Muscle of back (tissue), 13 donors: ENCODE data around the gene FAT4. TPM values are rescaled to one million over a fixed set of nuclear protein-coding genes. Genes with fewer than 3 reads are reported as not detected.

Source experiments
- DNase-seq, 3 donors: peaks; one replicate each; pipeline versions ENCODE4 v3.0.0 to v3.0.0-alpha.2; 2013
- long read RNA-seq, 9 donors: transcript quantifications; one replicate each; lab custom pipeline, GENCODE V29; 2026
- polyA plus RNA-seq, 10 donors: library from polyadenylated mRNA; unstranded; fragments of 120-200 nt; gene quantifications; one replicate each; pipeline ENCODE4 v1.2.1, GENCODE V29; 2013; ENCODE audit not compliant: insufficient read length in 10 of 10

FAT4 gene, protein sequence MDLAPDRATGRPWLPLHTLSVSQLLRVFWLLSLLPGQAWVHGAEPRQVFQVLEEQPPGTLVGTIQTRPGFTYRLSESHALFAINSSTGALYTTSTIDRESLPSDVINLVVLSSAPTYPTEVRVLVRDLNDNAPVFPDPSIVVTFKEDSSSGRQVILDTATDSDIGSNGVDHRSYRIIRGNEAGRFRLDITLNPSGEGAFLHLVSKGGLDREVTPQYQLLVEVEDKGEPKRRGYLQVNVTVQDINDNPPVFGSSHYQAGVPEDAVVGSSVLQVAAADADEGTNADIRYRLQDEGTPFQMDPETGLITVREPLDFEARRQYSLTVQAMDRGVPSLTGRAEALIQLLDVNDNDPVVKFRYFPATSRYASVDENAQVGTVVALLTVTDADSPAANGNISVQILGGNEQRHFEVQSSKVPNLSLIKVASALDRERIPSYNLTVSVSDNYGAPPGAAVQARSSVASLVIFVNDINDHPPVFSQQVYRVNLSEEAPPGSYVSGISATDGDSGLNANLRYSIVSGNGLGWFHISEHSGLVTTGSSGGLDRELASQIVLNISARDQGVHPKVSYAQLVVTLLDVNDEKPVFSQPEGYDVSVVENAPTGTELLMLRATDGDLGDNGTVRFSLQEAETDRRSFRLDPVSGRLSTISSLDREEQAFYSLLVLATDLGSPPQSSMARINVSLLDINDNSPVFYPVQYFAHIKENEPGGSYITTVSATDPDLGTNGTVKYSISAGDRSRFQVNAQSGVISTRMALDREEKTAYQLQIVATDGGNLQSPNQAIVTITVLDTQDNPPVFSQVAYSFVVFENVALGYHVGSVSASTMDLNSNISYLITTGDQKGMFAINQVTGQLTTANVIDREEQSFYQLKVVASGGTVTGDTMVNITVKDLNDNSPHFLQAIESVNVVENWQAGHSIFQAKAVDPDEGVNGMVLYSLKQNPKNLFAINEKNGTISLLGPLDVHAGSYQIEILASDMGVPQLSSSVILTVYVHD (N-terminal part only)
- 10 to 100 TPM; 15.6 to 30.4 (median 21.8) TPM for polyA plus RNA-seq
- long read RNA-seq, donor 1, partial matches to known transcripts = 15 of 15 reads
- long read RNA-seq, donor 1, other reads (novel, unspliced or antisense) = 0 of 15 reads
- long read RNA-seq, donor 2 = 0 reads
- long read RNA-seq, donor 3 = 0 reads
- long read RNA-seq, donor 4, partial matches to known transcripts = 11 of 11 reads
- long read RNA-seq, donor 4, other reads (novel, unspliced or antisense) = 0 of 11 reads
- long read RNA-seq, donor 5 = 0 reads
- long read RNA-seq, donor 6, partial matches to known transcripts = 7 of 7 reads
- long read RNA-seq, donor 6, other reads (novel, unspliced or antisense) = 0 of 7 reads
- long read RNA-seq, donor 7, partial matches to known transcripts = 16 of 16 reads
- long read RNA-seq, donor 7, other reads (novel, unspliced or antisense) = 0 of 16 reads
- long read RNA-seq, donor 8, partial matches to known transcripts = 0 of 1 reads
- long read RNA-seq, donor 8, other reads (novel, unspliced or antisense) = 0 of 1 reads
- long read RNA-seq, donor 9 = 0 reads

DNA sequence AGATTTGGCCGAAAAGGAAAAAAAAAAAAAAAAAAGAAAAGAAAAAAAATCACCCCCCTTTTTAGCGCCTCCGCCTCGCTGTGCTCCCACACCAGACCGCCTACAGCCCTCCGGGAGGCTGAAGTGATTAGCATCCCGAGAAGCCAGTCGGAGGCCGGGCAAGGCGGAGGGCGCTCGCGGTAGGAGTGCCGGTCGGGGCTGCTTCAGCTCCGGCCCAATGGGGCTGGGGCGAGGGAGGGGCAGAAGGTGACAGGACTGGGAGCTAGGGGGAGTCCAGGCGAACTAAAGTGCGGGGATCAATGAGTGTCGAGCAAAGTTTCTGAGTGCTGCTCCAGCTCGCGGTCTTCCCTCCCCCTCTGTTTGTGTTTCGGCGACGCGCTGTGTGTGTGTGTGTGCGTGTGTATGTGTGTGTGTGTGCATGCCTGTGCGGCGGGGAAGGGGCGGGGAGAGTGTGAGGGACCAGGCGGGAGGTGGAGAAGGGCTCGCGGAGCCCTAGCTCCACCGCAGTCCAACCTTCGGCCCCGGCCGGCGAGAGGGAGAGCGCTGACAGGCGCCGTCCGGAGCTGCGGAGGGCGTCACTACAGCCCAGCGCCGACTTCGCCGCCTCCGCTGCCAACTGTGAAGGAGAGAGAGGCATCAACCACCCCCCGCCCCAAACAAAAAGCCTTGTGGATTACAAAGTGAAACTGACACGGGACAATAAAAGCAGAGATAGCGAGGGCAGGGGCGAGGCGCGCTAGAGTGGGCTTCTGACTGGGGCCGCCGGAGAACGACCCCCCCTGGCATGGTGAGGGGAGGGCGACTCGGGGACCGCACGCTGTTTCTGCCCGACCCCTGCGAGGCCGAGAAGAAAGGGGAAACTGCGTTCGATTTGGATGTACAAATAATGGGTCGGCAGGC is at the start of gene FAT4:
FAT4 (plus strand) TSS at position 280 of the 900 bp plus-strand sequence. CDS start 1,457 bp downstream, outside the sequence.
- DNase-seq = peak; percentile 95 to 99 (median 97)

DNA sequence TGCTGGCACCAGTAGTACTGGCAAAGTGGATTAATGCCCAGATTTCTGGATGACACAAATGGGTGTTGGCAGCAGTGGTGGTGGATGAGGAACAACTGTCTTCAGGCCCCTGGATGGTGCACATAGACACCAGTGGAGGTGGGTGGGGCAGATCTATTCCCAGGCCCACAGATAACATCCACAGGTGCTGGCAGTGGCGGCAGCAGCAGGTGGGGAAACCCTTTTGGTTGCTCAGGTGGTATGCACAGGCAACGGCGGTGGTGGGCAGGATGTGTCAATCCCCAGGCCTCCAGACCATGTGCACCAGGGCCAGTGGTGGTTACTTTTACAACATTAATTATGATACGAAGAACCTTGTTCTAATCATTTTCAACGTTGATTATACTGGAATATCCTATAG is 48.9 kb upstream of the FAT4 start:
- DNase-seq = no peak

DNA sequence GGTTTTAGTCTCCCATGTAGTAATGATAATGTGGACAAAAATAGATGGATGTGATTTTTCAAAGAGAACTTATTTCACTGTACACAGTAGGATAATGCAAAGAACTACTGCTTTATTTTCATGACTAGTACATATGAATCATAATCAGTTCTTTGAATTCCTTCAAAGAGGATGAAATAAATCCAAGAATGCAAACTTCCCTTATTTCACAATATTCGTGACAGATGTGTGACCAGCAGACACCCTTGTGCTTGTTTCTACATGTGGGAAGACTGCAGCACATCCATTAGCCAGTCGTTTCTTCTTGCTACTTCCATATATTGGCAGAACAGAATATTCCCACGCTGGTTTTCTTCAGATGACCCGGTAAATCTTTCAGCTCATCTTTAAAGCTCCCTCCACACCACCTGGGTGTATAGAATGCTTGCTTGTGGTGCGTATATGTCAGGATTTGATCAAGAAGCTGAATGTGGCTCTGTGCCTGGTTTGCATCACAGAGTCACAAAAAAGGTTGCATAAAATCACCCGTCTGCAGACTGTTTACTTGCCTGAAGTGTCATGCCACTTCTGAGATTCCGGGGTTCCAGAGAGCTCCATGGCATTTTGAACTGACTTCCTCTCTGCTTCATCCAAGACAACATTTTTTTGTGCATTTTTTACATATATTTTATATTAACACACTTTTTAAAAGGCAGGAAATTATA is 47.7 kb upstream of the FAT4 start:
- peak in 2 of 3 donors; percentile 45 to 63 for DNase-seq

DNA sequence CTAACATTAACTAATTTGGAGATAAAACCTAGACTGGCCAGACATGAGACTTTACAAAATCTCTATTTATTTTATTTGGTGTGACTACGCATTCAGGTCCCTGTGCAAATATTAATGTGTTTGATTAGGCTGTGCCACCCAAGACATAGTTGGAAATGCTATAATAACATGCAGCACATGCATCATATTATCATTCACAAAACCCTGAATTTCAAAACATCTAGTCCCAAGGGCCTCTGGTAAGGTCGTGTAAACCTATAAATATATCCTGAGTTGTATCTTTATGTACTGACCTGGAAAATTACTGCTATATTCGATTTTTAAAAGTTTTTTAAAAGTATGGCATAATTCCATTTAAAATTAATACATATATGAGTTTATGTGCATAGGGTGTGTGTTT is 47.1 kb upstream of the FAT4 start:
- DNase-seq = no peak

DNA sequence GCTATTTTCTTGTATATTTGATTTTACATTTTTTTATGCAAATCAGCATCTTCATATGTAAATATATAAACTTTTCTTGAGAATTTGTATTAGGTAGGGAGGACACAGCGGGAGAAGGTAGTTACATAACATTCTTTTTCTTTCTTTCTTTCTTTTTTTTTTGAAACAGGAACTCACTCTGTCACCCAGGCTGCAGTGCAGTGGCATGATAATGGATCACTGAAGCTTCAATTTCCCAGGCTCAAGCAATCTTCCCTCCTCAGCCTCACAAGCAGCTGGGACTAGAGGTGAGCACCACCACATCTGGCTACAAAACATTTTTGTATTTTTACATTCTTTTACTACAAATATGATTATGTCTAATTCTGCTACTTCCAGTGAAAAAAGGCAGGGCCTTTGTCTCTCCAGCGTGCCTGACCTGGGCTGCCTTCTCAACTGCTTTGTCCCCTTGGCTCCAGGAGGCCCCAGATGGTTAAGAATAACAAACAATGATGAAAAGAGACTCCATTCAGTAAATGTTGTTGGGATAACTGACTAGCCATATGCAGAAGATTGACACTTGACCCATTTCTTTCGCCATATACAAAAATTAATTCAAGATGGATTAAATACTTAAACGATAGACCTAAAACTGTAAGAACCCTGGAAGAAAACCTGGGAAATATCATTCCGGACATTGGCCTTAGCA is 46.5 kb upstream of the FAT4 start:
- DNase-seq = no peak

DNA sequence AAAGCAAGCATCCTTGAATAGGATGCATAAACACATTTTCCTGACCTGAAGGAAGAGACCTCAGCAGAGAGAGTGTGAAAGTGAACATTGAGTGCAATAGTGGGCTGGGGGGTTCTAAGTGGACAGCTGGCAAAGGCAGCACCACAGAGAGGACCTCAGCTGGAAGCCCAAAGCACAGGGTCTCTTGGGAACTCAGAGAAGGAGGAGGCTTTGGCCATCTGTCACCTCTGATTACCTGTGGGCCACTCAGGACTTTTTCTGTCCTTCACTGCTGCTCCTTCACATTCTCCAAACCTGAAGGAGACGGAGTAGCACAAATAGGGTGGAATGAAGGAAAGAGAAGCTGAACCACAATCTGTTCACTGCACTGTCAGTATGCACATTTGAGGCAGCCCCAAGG is 37.9 kb upstream of the FAT4 start:
- no peak for DNase-seq

DNA sequence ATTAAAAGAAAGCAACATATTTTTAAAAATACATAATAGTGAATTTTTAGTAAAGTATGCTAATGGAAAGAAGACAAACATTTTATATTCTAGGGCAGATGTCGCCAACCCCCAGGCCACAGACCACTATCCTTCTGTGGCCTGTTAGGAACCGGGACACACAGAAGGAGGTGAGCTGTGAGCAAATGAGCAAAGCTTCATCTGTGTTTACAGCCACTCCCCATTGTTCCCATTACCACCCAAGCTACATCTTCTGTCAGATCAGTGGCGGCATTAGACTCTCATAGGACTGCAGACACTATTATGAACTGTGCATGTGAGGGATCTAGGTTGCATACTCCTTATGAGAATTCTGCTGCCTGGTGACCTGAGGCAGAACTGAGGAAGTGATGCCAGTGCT is 37.0 kb upstream of the FAT4 start:
- no peak for DNase-seq

DNA sequence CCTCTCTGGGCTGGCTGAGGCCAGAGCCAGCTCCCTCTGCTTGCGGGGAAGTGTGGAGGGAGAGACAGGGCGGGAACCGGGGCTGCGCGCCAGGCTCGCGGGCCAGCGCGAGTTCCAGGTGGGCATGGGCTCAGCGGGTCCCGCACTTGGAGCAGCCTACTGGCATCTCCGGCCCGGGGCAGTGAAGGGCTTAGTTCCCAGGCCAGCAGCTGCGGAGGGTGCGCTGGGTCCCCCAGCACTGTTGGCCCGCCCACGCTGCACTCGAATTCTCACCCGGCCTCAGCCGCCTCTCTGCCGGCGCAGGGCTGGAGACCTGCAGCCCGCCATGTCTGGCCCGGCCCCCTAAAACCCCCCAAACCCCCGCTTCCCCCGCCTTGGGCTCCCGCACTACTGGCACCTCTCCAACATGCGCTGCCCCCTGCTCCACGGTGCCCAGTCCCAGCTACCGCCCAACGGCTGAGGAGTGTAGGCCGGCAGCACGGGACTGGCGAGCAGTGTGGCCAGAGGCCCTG is 33.8 kb upstream of the FAT4 start:
- no peak for DNase-seq

DNA sequence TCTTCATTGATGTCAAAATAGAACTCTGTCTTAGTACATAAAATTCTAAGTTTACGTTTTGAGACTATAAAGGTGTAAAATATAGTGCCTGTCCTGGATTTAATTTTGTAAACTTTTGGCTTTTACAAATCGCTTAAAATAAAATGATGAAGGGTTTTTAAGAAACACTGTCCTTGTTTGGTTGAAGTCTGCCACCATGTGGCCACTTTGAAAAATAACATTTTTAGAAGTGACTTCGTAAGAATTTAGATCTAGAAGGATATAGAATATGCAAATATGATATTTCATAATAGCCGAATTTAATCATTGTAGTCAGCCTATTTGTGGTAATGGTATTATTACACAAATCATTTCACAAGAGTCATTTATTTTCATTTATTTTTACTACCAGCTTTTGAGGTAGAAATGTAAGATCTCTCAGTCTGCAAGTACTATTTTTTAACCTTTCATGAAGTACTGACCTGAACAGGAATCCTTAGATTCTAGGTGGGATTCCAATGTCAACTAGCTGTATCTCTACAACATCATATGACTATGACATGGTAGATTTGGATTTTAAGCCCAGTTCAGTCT is 31.0 kb upstream of the FAT4 start:
- DNase-seq = peak; percentile 15 to 46 (median 18)

DNA sequence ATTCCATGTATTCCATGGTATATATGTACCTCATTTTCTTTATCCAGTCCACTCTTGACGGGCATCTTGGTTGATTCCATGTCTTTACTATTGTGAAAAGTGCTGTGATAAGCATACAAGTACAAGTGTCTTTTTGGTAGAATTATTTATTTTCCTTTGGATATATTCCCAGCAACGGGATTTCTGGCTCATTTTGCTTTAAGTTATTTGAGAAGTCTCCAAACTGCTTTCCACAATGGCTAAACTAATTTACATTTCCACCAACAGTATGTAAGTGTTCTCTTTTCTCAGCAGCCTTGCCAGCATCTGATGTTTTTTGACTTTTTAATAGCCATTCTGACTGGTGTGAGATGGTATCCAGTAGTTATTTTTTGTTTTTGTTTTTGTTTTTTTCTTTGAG is 17.6 kb upstream of the FAT4 start:
- DNase-seq = peak in 1 of 3 donors; percentile 38

DNA sequence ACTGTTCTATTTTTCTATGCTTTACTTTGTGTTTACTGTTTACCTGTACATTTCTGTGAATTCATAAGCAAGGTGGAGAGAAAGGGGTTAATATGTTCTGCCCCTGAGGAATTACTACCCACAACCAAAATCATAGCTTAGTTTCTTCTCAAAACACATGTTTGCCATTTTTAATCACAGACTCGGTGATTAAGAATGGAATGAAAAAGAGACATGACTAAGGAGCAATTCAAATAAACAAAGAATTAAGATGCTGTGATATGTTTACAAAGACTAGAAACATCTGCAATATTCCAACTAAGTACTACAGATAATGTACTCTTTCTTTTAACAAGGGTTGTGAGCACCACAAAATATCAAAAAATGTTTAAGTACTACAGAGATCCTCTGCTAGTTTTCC is 11.7 kb upstream of the FAT4 start:
- DNase-seq = no peak

DNA sequence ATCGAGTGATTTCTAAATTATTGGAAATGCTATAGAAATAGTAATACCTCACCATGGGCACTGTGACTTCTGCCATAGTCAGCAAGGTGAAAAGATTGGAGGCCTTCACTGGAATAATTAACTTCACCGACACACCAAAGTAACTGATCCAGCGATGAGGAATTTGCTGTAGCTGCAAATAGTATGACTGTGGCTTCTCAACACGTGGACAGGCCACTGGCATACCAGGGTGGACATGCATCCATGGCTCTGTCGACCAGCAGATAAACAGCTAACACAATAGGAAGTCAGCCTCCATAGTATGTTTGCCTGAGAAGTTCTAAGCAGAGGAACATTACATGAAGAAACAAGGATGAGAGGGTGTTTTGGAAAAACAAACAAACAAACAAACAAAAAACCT is 10.9 kb upstream of the FAT4 start:
- DNase-seq = no peak

DNA sequence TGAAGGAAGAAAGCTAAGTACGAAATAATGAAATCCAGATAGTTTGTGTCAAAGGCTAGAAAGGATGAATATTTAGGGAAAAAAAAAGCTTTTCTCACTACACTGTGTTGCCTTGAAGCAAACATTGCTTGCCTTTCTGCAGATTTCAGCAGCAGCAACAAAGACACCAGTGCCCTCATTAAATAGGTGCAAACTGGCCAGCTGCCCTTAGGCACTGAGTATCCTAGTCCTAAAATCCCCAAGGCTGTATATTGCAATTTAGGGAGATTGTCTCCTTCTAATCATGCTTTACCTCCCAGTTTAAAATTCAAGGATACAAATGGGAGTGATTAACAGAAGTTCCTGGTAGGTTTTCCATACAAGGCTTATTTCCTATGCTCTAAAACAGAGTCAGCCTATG is 8.6 kb upstream of the FAT4 start:
- DNase-seq = no peak

DNA sequence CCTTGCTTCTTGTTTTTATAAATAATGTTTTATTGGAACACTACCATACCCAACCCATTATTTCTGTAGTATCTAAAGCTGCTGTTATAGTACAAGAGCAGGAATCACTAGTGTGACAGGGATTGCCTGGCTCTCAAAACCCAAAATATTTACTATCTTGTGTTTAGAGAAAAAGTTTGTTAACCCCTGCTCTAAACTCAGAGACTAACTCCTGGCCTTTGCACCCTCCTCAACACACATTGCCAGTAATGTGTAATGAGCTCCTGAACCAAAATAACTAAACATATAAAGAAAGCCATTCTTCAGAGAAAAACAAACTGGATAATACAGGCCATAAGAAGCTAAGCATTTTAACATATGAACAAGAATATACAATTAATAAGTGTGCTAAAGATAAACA is 8.2 kb upstream of the FAT4 start:
- no peak for DNase-seq

DNA sequence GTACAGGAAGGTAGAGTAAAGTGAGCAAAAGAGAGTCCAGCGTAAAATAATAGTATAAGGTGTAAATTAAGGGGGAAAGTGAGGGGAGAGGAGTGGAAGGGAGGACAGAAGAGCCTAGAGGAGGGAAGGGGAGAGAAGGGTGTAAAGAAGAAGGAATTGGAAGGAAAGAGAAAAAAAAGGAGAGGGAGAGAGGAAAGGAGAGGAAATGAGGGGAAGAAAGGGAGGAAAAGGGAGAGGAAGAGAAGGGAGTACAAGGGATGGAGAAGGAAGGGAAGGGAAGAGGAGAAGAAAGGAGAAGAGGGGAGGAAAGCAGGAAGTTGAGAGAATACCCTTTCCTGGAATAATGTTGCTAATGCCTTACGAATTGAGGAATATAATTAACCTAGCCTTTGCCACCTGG is 3.3 kb upstream of the FAT4 start:
- no peak for DNase-seq

DNA sequence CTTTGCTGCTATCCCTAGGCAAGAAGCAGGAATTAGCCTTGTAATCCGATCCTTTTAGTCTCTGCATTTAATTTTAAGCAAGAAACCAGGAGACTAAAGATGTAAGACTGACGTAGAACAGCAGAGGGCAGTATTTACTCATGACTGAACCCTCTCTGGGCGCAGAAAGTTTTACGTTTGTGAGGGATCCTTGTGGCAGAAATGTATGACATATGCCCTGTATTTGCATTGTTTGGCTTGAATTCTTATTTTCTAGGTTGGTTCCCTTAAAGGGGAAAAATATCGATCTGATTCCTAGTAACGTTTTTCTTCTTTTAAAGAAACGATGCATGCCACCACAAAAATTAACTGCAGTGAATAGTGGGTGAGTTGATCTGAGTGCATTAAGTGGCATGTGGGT is 1.3 kb upstream of the FAT4 start:
- DNase-seq = peak; percentile 89 to 95 (median 91)

DNA sequence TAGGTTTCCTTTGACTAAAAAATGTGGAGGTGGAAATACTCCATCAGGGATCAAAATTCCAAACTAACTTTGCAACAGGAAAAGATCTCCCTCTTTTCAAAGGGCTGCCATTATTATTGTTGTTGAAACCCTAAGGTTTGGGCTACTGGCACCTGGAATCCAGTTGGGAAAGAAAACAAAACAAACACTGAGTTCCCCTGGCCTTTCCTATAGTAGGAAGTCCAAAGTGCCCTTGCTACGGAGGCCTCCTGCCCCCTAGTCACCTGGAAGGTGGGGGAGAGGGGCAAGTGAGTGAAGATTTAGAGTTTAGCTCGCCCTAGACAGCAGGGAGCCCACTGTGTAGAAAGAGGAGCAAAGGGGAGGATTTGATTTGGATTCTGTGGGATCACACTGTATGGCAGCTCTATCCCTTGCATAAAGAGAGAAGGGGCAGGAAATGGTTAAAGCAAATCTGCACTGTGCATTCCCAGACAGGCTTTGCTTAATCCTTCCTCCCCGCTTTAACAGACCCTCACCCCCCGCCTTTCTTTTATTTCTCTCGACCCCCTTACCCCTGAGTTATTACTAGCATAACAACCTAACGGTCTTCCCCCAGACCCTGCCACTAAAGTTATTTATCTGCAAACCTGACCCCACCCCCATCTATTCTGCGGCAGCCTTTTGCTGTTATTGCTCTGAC is 627 bp upstream of the FAT4 start:
- DNase-seq = peak in 1 of 3 donors; percentile 27
